Measurements from ENCODE around the gene ITPR1.

DNA sequence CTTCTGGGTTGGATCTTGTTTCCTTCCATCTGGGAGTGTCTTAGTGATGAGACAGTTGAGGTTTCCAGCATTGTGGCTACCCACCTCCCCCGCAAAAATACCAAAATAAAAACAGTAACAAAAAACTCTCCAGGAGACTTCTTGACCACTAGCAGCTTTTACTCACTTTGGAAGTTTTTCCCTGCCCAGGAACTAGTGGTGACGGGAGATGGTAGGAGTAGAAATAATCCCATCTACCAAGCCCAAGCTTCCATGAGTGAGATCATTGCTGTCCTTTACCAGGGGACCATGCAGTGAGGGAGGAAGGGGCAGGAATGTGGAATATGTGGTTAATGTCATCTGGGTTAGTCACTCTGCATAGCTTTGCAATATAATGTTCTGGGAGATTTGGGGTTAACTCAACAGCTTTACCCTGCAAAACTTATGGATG is 187.7 kb downstream of the ITPR1 start:
- TF ChIP-seq, protein P1, sequence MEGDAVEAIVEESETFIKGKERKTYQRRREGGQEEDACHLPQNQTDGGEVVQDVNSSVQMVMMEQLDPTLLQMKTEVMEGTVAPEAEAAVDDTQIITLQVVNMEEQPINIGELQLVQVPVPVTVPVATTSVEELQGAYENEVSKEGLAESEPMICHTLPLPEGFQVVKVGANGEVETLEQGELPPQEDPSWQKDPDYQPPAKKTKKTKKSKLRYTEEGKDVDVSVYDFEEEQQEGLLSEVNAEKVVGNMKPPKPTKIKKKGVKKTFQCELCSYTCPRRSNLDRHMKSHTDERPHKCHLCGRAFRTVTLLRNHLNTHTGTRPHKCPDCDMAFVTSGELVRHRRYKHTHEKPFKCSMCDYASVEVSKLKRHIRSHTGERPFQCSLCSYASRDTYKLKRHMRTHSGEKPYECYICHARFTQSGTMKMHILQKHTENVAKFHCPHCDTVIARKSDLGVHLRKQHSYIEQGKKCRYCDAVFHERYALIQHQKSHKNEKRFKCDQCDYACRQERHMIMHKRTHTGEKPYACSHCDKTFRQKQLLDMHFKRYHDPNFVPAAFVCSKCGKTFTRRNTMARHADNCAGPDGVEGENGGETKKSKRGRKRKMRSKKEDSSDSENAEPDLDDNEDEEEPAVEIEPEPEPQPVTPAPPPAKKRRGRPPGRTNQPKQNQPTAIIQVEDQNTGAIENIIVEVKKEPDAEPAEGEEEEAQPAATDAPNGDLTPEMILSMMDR (IDR thresholded peaks at IDR 0.05; ENCODE audit: poor library complexity, severe bottlenecking), result no peak
- TF ChIP-seq EZH2 (IDR thresholded peaks at IDR 0.05; ENCODE audit: borderline replicate concordance, insufficient read depth, low read length, poor library complexity, severe bottlenecking), result no peak
- TF ChIP-seq EP300 (conservative IDR thresholded peaks at IDR 0.05; ENCODE audit: poor library complexity, severe bottlenecking), result no peak
- TF ChIP-seq, protein P2, sequence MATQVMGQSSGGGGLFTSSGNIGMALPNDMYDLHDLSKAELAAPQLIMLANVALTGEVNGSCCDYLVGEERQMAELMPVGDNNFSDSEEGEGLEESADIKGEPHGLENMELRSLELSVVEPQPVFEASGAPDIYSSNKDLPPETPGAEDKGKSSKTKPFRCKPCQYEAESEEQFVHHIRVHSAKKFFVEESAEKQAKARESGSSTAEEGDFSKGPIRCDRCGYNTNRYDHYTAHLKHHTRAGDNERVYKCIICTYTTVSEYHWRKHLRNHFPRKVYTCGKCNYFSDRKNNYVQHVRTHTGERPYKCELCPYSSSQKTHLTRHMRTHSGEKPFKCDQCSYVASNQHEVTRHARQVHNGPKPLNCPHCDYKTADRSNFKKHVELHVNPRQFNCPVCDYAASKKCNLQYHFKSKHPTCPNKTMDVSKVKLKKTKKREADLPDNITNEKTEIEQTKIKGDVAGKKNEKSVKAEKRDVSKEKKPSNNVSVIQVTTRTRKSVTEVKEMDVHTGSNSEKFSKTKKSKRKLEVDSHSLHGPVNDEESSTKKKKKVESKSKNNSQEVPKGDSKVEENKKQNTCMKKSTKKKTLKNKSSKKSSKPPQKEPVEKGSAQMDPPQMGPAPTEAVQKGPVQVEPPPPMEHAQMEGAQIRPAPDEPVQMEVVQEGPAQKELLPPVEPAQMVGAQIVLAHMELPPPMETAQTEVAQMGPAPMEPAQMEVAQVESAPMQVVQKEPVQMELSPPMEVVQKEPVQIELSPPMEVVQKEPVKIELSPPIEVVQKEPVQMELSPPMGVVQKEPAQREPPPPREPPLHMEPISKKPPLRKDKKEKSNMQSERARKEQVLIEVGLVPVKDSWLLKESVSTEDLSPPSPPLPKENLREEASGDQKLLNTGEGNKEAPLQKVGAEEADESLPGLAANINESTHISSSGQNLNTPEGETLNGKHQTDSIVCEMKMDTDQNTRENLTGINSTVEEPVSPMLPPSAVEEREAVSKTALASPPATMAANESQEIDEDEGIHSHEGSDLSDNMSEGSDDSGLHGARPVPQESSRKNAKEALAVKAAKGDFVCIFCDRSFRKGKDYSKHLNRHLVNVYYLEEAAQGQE (IDR thresholded peaks at IDR 0.05; ENCODE audit: borderline replicate concordance), result no peak
- no peak for TF ChIP-seq POLR2AphosphoS5 (IDR thresholded peaks at IDR 0.05)
- no peak for TF ChIP-seq MXI1 (conservative IDR thresholded peaks at IDR 0.05; ENCODE audit: poor library complexity, severe bottlenecking)
- TF ChIP-seq SMC3 (conservative IDR thresholded peaks at IDR 0.05; ENCODE audit: poor library complexity), result no peak

Measured in neural cell (in vitro differentiated cells).